H9 (cell line): ENCODE data around the gene NAIF1. TPM values are rescaled to one million over a fixed set of nuclear protein-coding genes. Genes with fewer than 3 reads are reported as not detected.
A peak's percentile ranks its signal among the peaks of the same experiment; 100 is the strongest.

Experiments used
- DNase-seq: peaks from one replicate; pipeline ENCODE4 v3.0.0-alpha.2; 2017
- H2AFZ ChIP-seq: one replicate; pipeline ENCODE4 v1.6.1; 2013; ENCODE audit warnings: mild to moderate bottlenecking, low read length, control low read depth, moderate library complexity
- H2AK5ac ChIP-seq: 2 replicates; pipeline ENCODE4 v1.6.1; 2013; ENCODE audit warnings: low read length, control low read depth, mixed read lengths; ENCODE audit not compliant: insufficient read length
- H2BK120ac ChIP-seq: one replicate; pipeline ENCODE4 v1.6.1; 2013; ENCODE audit warnings: low read depth, mild to moderate bottlenecking, low read length, control low read depth, inconsistent platforms; ENCODE audit not compliant: poor library complexity, severe bottlenecking
- H2BK12ac ChIP-seq: 2 replicates; pipeline ENCODE4 v1.6.1; 2013; ENCODE audit warnings: low read length, control low read depth, mixed read lengths, low read depth; ENCODE audit not compliant: insufficient read length
- H2BK15ac ChIP-seq: 2 replicates; pipeline ENCODE4 v1.6.1; 2013; ENCODE audit warnings: low read depth, low read length, control low read depth
- H2BK20ac ChIP-seq: one replicate; pipeline ENCODE4 v1.6.1; 2013; ENCODE audit warnings: low read depth, mild to moderate bottlenecking, low read length, control low read depth, inconsistent platforms; ENCODE audit not compliant: poor library complexity, severe bottlenecking
- H2BK5ac ChIP-seq: 2 replicates; pipeline ENCODE4 v1.6.1; 2013; ENCODE audit warnings: low read length, control low read depth, mixed read lengths; ENCODE audit not compliant: insufficient read length
- H3K14ac ChIP-seq: 2 replicates; pipeline ENCODE4 v1.6.1; 2013; ENCODE audit warnings: low read length, control low read depth; ENCODE audit not compliant: insufficient read depth
- H3K18ac ChIP-seq: 2 replicates; pipeline ENCODE4 v1.6.1; 2013; ENCODE audit warnings: low read depth, mild to moderate bottlenecking, mixed read lengths, low read length, control low read depth; ENCODE audit not compliant: insufficient read length
- H3K23ac ChIP-seq: 2 replicates; pipeline ENCODE4 v1.6.1; 2013; ENCODE audit warnings: low read length, control low read depth, mixed read lengths, low read depth; ENCODE audit not compliant: insufficient read length
- H3K23me2 ChIP-seq: 2 replicates; pipeline ENCODE4 v1.6.1; 2013; ENCODE audit warnings: low read depth, mild to moderate bottlenecking, mixed read lengths, low read length, control low read depth; ENCODE audit not compliant: insufficient read length, poor library complexity, severe bottlenecking
- H3K27ac ChIP-seq: 2 replicates; pipeline ENCODE4 v1.5.1; 2013; ENCODE audit warnings: low read length, control low read depth, mixed read lengths, low read depth; ENCODE audit not compliant: insufficient read length
- H3K27me3 ChIP-seq: 2 replicates; pipeline ENCODE4 v1.6.1; 2013; ENCODE audit warnings: low read length, control low read depth, inconsistent platforms; ENCODE audit not compliant: insufficient read depth
- H3K4ac ChIP-seq: 2 replicates; pipeline ENCODE4 v1.6.1; 2013; ENCODE audit warnings: low read depth, mild to moderate bottlenecking, control low read depth, inconsistent platforms, low read length, moderate library complexity
- H3K4me1 ChIP-seq: 2 replicates; pipeline ENCODE4 v1.6.1; 2013; ENCODE audit warnings: low read length, control low read depth, inconsistent platforms; ENCODE audit not compliant: insufficient read depth
- H3K4me2 ChIP-seq: 2 replicates; pipeline ENCODE4 v1.6.1; 2013; ENCODE audit warnings: low read length, control low read depth, mixed read lengths; ENCODE audit not compliant: insufficient read length, insufficient read depth
- H3K56ac ChIP-seq: 2 replicates; pipeline ENCODE4 v1.6.1; 2013; ENCODE audit warnings: low read depth, mild to moderate bottlenecking, mixed read lengths, low read length, control low read depth; ENCODE audit not compliant: insufficient read length
- H3K79me1 ChIP-seq: 2 replicates; pipeline ENCODE4 v1.6.1; 2013; ENCODE audit warnings: low read depth, mild to moderate bottlenecking, moderate library complexity, low read length, control low read depth, inconsistent platforms; ENCODE audit not compliant: insufficient read depth, poor library complexity, severe bottlenecking
- H3K79me2 ChIP-seq: 2 replicates; pipeline ENCODE4 v1.6.1; 2013; ENCODE audit warnings: low read length, control low read depth, inconsistent platforms; ENCODE audit not compliant: insufficient read depth
- H3K9ac ChIP-seq: 2 replicates; pipeline ENCODE4 v1.6.1; 2013; ENCODE audit warnings: low read length, control low read depth, mixed read lengths; ENCODE audit not compliant: insufficient read length; ENCODE audit errors: extremely low read depth
- H3K9me3 ChIP-seq: one replicate; pipeline ENCODE4 v1.6.1; 2013; ENCODE audit warnings: low read depth, low read length, inconsistent platforms; ENCODE audit not compliant: control insufficient read depth
- H3T11ph ChIP-seq: one replicate; pipeline ENCODE4 v1.6.1; 2013; ENCODE audit warnings: mild to moderate bottlenecking, low read length, control low read depth, inconsistent platforms
- H4K20me1 ChIP-seq: one replicate; pipeline ENCODE4 v1.6.1; 2013; ENCODE audit not compliant: control insufficient read depth, insufficient read length, insufficient read depth
- H4K5ac ChIP-seq: 2 replicates; pipeline ENCODE4 v1.6.1; 2013; ENCODE audit warnings: low read depth, mild to moderate bottlenecking, mixed read lengths, low read length, control low read depth; ENCODE audit not compliant: insufficient read length
- H4K8ac ChIP-seq: replicated peaks from 2 replicates; pipeline ENCODE4 v1.6.1; 2013; ENCODE audit warnings: low read length, control low read depth, mixed read lengths, low read depth; ENCODE audit not compliant: insufficient read length
- H4K91ac ChIP-seq: 2 replicates; pipeline ENCODE4 v1.6.1; 2013; ENCODE audit warnings: low read depth, mild to moderate bottlenecking, moderate library complexity, mixed read lengths, low read length, control low read depth; ENCODE audit not compliant: insufficient read length
- H3K27ac Mint-ChIP-seq, 3 experiments: 2 replicates in 2 of 3; 3 replicates in 1 of 3; pipeline ENCODE4 v1.8.0; 2020 to 2021; ENCODE audit warnings: mixed read lengths in 3 of 3, mild to moderate bottlenecking in 1 of 3, moderate library complexity in 1 of 3
- H3K27me3 Mint-ChIP-seq: 2 replicates; pipeline ENCODE4 v1.8.0; 2021; ENCODE audit warnings: low read depth, mild to moderate bottlenecking, moderate library complexity, mixed read lengths
- H3K36me3 Mint-ChIP-seq, 3 experiments: 2 replicates in 2 of 3; 3 replicates in 1 of 3; pipeline ENCODE4 v1.8.0; 2020 to 2021; ENCODE audit warnings: low read depth in 3 of 3, mixed read lengths in 3 of 3; ENCODE audit not compliant: insufficient read depth in 1 of 3
- H3K4me1 Mint-ChIP-seq, 2 experiments: 2 replicates each; pipeline ENCODE4 v1.8.0; 2020; ENCODE audit warnings: mixed read lengths in 2 of 2
- H3K4me3 Mint-ChIP-seq, 2 experiments: 2 replicates in 1 of 2; 3 replicates in 1 of 2; pipeline ENCODE4 v1.8.0; 2020 to 2021; ENCODE audit warnings: mild to moderate bottlenecking in 2 of 2, mixed read lengths in 2 of 2, moderate library complexity in 1 of 2
- H3K9me3 Mint-ChIP-seq, 2 experiments: 2 replicates in 1 of 2; 3 replicates in 1 of 2; pipeline ENCODE4 v1.8.0; 2020; ENCODE audit warnings: mild to moderate bottlenecking in 2 of 2, mixed read lengths in 2 of 2, moderate library complexity in 1 of 2
- WGBS: extraction: QIAGEN DNeasy Blood & Tissue Kit; methylation state at CpG from one replicate; pipeline ENCODE4 v1.1.7; 2013; ENCODE audit warnings: missing lambda C conversion rate, low lambda C conversion rate, mixed read lengths; ENCODE audit not compliant: insufficient read length; ENCODE audit errors: extremely low coverage; 5-methylcytosine and 5-hydroxymethylcytosine counted together
- total RNA-seq: library from RNA; stranded (reverse); gene quantifications from 2 replicates; pipeline ENCODE4 v1.2.1, GENCODE V29; 2021
- TF ChIP-seq, protein P1 (sequence below): fragments of 200-600 bp; sonication (generic); conservative IDR thresholded peaks from 3 replicates; pipeline ENCODE4 v1.8.0; 2021; ENCODE audit warnings: antibody characterized with exemption, mild to moderate bottlenecking

Gene NAIF1
- total RNA-seq, 1 experiment from 2014 or later: 6.3 TPM

DNA sequence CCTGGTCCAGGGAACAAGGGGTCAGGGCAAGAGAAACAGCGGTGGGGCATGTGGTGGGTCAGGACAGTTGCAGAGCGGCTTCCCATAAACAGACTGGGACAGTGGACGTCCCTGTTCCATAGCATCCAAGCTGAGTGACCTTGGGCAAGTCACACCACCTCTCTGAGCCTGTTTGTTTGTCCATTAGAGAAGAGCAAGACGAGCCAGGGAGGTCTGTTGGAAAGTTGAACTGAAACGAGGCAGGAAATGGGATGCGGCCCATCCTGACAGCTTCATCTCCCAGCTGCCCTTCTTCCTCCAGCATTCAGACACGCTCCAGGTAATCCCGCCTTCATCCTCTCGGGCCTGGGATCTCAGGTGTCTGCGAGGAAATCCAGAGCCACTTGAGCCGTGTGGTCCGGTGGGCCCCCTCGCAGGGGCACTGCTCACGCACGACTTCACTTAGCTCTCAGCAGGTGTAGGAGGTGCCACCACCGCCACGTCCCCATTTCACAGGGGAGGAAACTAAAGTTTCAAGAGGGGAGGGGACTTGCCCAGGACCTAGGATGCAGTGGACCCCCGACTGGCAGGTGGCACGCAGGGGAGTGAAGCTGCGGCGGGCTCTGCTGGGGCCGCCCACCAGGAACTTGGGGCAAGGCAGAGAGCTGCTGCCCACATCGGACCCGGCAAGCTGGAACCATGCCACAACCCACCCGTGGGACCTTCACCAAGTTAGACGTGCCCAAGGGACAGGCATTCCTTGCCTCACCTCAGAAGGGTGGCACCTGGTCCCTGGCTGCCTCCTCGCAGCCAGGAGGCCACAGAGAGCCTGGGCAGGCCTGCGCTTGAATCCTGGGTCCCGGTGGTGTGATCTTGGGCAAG is 47.4 kb upstream of the NAIF1 start:
- DNase-seq: peak; percentile 35
- H3K9me3 Mint-ChIP-seq: peaks cover 0 to 3% of the 10 kb centered on the region in 2 experiments; a peak in 1 of 5 replicates

More for the DNA sequence above, 47.4 kb upstream of the NAIF1 start:
- Histone ChIP-seq H3K14ac (no peak overlapping the region), H3K23me2 (no peaks in the 10 kb centered on the region), H2BK120ac (no peak overlapping the region), H3K4me2 (no peak overlapping the region), H3K9me3 (no peaks in the 10 kb centered on the region), H3K9ac (no peak overlapping the region), H3K4me1 (no peaks in the 10 kb centered on the region), H3K4ac (no peak overlapping the region), H2BK20ac (no peak overlapping the region), H4K8ac (no peak overlapping the region), H3K18ac (no peak overlapping the region), H3K27me3 (no peaks in the 10 kb centered on the region), H4K5ac (no peak overlapping the region), H4K20me1 (no peaks in the 10 kb centered on the region), H3K27ac (no peak overlapping the region), H2AK5ac (no peak overlapping the region), H3K23ac (no peak overlapping the region), H2BK5ac (no peak overlapping the region), H3T11ph (no peak overlapping the region), H2AFZ (no peak overlapping the region), H2BK12ac (no peak overlapping the region), H2BK15ac (no peak overlapping the region), H4K91ac (no peak overlapping the region), H3K56ac (no peak overlapping the region), H3K79me2 (no peaks in the 10 kb centered on the region), H3K79me1 (no peaks in the 10 kb centered on the region)
- H3K27ac Mint-ChIP-seq: peak overlapping the region in 1 of 3 experiments; percentile 79; a peak in 2 of 7 replicates
- TF ChIP-seq, protein P1, sequence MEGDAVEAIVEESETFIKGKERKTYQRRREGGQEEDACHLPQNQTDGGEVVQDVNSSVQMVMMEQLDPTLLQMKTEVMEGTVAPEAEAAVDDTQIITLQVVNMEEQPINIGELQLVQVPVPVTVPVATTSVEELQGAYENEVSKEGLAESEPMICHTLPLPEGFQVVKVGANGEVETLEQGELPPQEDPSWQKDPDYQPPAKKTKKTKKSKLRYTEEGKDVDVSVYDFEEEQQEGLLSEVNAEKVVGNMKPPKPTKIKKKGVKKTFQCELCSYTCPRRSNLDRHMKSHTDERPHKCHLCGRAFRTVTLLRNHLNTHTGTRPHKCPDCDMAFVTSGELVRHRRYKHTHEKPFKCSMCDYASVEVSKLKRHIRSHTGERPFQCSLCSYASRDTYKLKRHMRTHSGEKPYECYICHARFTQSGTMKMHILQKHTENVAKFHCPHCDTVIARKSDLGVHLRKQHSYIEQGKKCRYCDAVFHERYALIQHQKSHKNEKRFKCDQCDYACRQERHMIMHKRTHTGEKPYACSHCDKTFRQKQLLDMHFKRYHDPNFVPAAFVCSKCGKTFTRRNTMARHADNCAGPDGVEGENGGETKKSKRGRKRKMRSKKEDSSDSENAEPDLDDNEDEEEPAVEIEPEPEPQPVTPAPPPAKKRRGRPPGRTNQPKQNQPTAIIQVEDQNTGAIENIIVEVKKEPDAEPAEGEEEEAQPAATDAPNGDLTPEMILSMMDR: no peak
- peaks cover 7 to 53% (median 10%) of the 10 kb centered on the region in 3 experiments; a peak in 6 of 7 replicates for H3K36me3 Mint-ChIP-seq
- peaks cover 8 to 13% of the 10 kb centered on the region in 2 experiments; a peak in 3 of 4 replicates for H3K4me1 Mint-ChIP-seq
- H3K4me3 Mint-ChIP-seq: no peak overlapping the region
- H3K27me3 Mint-ChIP-seq: no peaks in the 10 kb centered on the region
- WGBS: no CpG with 5 or more reads among the region's 29 CpGs
